PC-9 (cell line): ENCODE measurements around the gene APOL6. TPM values are rescaled to one million over a fixed set of nuclear protein-coding genes. Genes with fewer than 3 reads are reported as not detected.

Experiments
- BruUV-seq: library from RNA; stranded (reverse); fragments of 400-500 nt; replicated peaks from 2 replicates; lab custom pipeline; 2021; lab: Mats Ljungman, UMichigan
- CTCF ChIA-PET: fragments of 300-600 bp; sonication (Branson Sonifier 250); formaldehyde crosslinking; loops from one replicate; lab custom pipeline; 2022; ENCODE audit warnings: antibody characterized with exemption; lab: Charles Lee
- POLR2A ChIA-PET: fragments of 300-600 bp; sonication (Branson Sonifier 250); formaldehyde crosslinking; loops from one replicate; lab custom pipeline; 2022; ENCODE audit warnings: antibody characterized with exemption; ENCODE audit not compliant: unreplicated experiment; lab: Charles Lee
- DNase-seq, 2 experiments: peaks; one replicate each; pipeline versions ENCODE4 v3.0.0 to v3.0.0-alpha.2; 2015 to 2022; ENCODE audit warnings: mixed read lengths in 1 of 2
- H2AFZ ChIP-seq: fragments of 200-600 bp; sonication (generic); 2 replicates; pipeline ENCODE4 v1.8.1; 2017; ENCODE audit warnings: antibody characterized with exemption
- H3F3A ChIP-seq: fragments of 200-600 bp; sonication (generic); 2 replicates; pipeline ENCODE4 v1.8.1; 2017; ENCODE audit warnings: antibody characterized with exemption, mild to moderate bottlenecking, low read depth; ENCODE audit not compliant: insufficient read depth
- H3K27ac ChIP-seq: fragments of 200-600 bp; sonication (generic); 2 replicates; pipeline ENCODE4 v1.6.1; 2016; ENCODE audit warnings: mixed run types
- H3K27me3 ChIP-seq: fragments of 200-600 bp; sonication (generic); 2 replicates; pipeline ENCODE4 v1.6.1; 2016; ENCODE audit warnings: low read depth, mixed run types; ENCODE audit not compliant: insufficient read depth
- H3K36me3 ChIP-seq: fragments of 200-600 bp; sonication (generic); 2 replicates; pipeline ENCODE4 v1.6.1; 2016; ENCODE audit warnings: low read depth, mixed run types
- H3K4me1 ChIP-seq: fragments of 200-600 bp; sonication (generic); replicated peaks from 2 replicates; pipeline ENCODE4 v1.6.1; 2016; ENCODE audit warnings: mixed run types; ENCODE audit not compliant: insufficient read depth
- H3K4me2 ChIP-seq: fragments of 200-600 bp; sonication (generic); 2 replicates; pipeline ENCODE4 v1.6.1; 2017; ENCODE audit warnings: mixed run types
- H3K4me3 ChIP-seq: fragments of 200-600 bp; sonication (generic); 2 replicates; pipeline ENCODE4 v1.6.1; 2016; ENCODE audit warnings: mixed run types
- H3K79me2 ChIP-seq: fragments of 200-600 bp; sonication (generic); 2 replicates; pipeline ENCODE4 v1.6.1; 2017; ENCODE audit warnings: low read depth, mixed run types
- H3K9me2 ChIP-seq: fragments of 200-600 bp; sonication (generic); 2 replicates; pipeline ENCODE4 v1.8.1; 2017; ENCODE audit warnings: mild to moderate bottlenecking; ENCODE audit not compliant: insufficient read depth
- H3K9me3 ChIP-seq: fragments of 200-600 bp; sonication (generic); 2 replicates; pipeline ENCODE4 v1.8.1; 2016; ENCODE audit warnings: low read depth; ENCODE audit not compliant: insufficient read depth
- H4K20me1 ChIP-seq: fragments of 200-600 bp; sonication (generic); 2 replicates; pipeline ENCODE4 v1.8.1; 2017; ENCODE audit not compliant: insufficient read depth
- CTCF ChIP-seq: fragments of 200-600 bp; sonication (generic); conservative IDR thresholded peaks from 2 replicates; pipeline ENCODE4 v1.6.1; 2017; ENCODE audit warnings: mixed run types, antibody characterized with exemption, mild to moderate bottlenecking, moderate library complexity
- EZH2 ChIP-seq: fragments of 200-600 bp; sonication (generic); IDR thresholded peaks from 2 replicates; pipeline ENCODE4 v1.8.0; 2017; ENCODE audit warnings: antibody characterized with exemption, low read depth
- intact Hi-C: fragments of 100-400 bp; cut with micrococcal nuclease; formaldehyde crosslinking; loops from one replicate; pipeline ENCODE4 v1.10.0; 2022; ENCODE audit not compliant: unreplicated experiment
- total RNA-seq: library from RNA; stranded (reverse); gene quantifications from 2 replicates; pipeline ENCODE4 v1.2.3, GENCODE V29; 2021

The APOL6 gene
- total RNA-seq, 1 experiment from 2014 or later = 18.6 TPM

GRCh38 chr22:35687461-35687860 is 39.2 kb downstream of the APOL6 start:
- Histone ChIP-seq H3K27me3 (no peaks in the 10 kb centered on the region), H3K36me3 (no peaks in the 10 kb centered on the region), H4K20me1 (no peaks in the 10 kb centered on the region), H3K4me3 (no peak overlapping the region), H3K9me2 (no peaks in the 10 kb centered on the region), H3K9me3 (no peaks in the 10 kb centered on the region), H3K79me2 (no peaks in the 10 kb centered on the region), H3F3A (no peaks in the 10 kb centered on the region; the same call in 1 of the 2 replicates), H3K4me1 (no peaks in the 10 kb centered on the region), H3K27ac (no peak overlapping the region), H3K4me2 (no peak overlapping the region), H2AFZ (no peak overlapping the region)
- TF ChIP-seq EZH2 (no peak), CTCF (no peak)
- DNase-seq = no peak
- intact Hi-C loops = no loop called here
- CTCF ChIA-PET = no interaction called here
- POLR2A ChIA-PET = no interaction called here
- no TSS peak for BruUV-seq

GRCh38 chr22:35688913-35689675 is 40.8 kb downstream of the APOL6 start:
- Histone ChIP-seq H3K4me3 (no peak overlapping the region), H3K9me2 (no peaks in the 10 kb centered on the region), H3K9me3 (no peaks in the 10 kb centered on the region), H3K27ac (no peak overlapping the region), H2AFZ (no peak overlapping the region), H3K79me2 (no peaks in the 10 kb centered on the region), H3K27me3 (no peaks in the 10 kb centered on the region), H3F3A (no peaks in the 10 kb centered on the region; the same call in 1 of the 2 replicates), H3K36me3 (no peaks in the 10 kb centered on the region), H4K20me1 (no peaks in the 10 kb centered on the region), H3K4me2 (no peak overlapping the region), H3K4me1 (no peaks in the 10 kb centered on the region)
- no peak for DNase-seq
- POLR2A ChIA-PET = no interaction called here
- intact Hi-C loops = no loop called here
- TF ChIP-seq CTCF = no peak
- no TSS peak for BruUV-seq
- CTCF ChIA-PET = no interaction called here

GRCh38 chr22:35690001-35690400 is 41.8 kb downstream of the APOL6 start:
- ChIA-PET CTCF (interaction anchor here (0.6 to 0.7 kb wide), 3 partner anchors 26 to 319 kb away, joined by 3 to 8 read pairs (median 6); no protein-coding TSS in a partner anchor), POLR2A (no interaction called here)
- no peaks in the 10 kb centered on the region for H3K9me2 ChIP-seq
- no peak overlapping the region for H2AFZ ChIP-seq
- no peaks in the 10 kb centered on the region for H3K36me3 ChIP-seq
- no peaks in the 10 kb centered on the region for H4K20me1 ChIP-seq
- H3F3A ChIP-seq = no peaks in the 10 kb centered on the region; the same call in 1 of the 2 replicates
- no peaks in the 10 kb centered on the region for H3K9me3 ChIP-seq
- no peak for DNase-seq
- intact Hi-C loops = no loop called here
- no peaks in the 10 kb centered on the region for H3K79me2 ChIP-seq
- H3K4me1 ChIP-seq = no peaks in the 10 kb centered on the region
- BruUV-seq = no TSS peak
- H3K27me3 ChIP-seq = no peaks in the 10 kb centered on the region
- no peak overlapping the region for H3K4me2 ChIP-seq
- TF ChIP-seq EZH2 (no peak), CTCF (no peak)
- H3K4me3 ChIP-seq = no peak overlapping the region
- H3K27ac ChIP-seq = no peak overlapping the region
